HEK293T (cell line): ENCODE measurements around the gene TGFB2.

Experiments
- CTCF ChIA-PET: fragments of 350-600 bp; formaldehyde crosslinking; extraction: SDS; loops from one replicate; lab custom pipeline; 2021; ENCODE audit warnings: antibody characterized with exemption, inconsistent platforms; lab: Yijun Ruan, JAX
- POLR2A ChIA-PET: fragments of 350-600 bp; formaldehyde crosslinking; extraction: SDS; loops from one replicate; lab custom pipeline; 2020; ENCODE audit warnings: antibody characterized with exemption, inconsistent platforms; lab: Yijun Ruan, JAX
- DNase-seq: peaks from one replicate; pipeline ENCODE4 v3.0.0; 2012; ENCODE audit warnings: mixed read lengths; ENCODE audit errors: extremely low spot score
- ARNT ChIP-seq: fragments of 450-650 bp; IDR thresholded peaks from 2 replicates; pipeline ENCODE4 v1.6.1; 2017; ENCODE audit warnings: mild to moderate bottlenecking
- BHLHE40 ChIP-seq: fragments of 450-650 bp; IDR thresholded peaks from 2 replicates; pipeline ENCODE4 v1.6.1; 2016; ENCODE audit warnings: mild to moderate bottlenecking, moderate library complexity, borderline replicate concordance
- CTBP1 ChIP-seq: fragments of 450-650 bp; IDR thresholded peaks from 2 replicates; pipeline ENCODE4 v1.6.1; 2016; ENCODE audit warnings: borderline replicate concordance
- ELF4 ChIP-seq: fragments of 450-650 bp; IDR thresholded peaks from 2 replicates; pipeline ENCODE4 v1.6.1; 2017; ENCODE audit warnings: antibody characterized with exemption
- FOXA1 ChIP-seq: fragments of 450-650 bp; IDR thresholded peaks from 2 replicates; pipeline ENCODE4 v1.6.1; 2016; ENCODE audit warnings: mild to moderate bottlenecking
- FOXK2 ChIP-seq: fragments of 450-650 bp; IDR thresholded peaks from 2 replicates; pipeline ENCODE4 v1.6.1; 2016; ENCODE audit warnings: mild to moderate bottlenecking
- FOXM1 ChIP-seq: fragments of 450-650 bp; IDR thresholded peaks from 2 replicates; pipeline ENCODE4 v1.6.1; 2017; ENCODE audit warnings: mild to moderate bottlenecking, borderline replicate concordance
- HDGF ChIP-seq: fragments of 450-650 bp; IDR thresholded peaks from 2 replicates; pipeline ENCODE4 v1.6.1; 2017; ENCODE audit warnings: antibody characterized with exemption, borderline replicate concordance
- L3MBTL2 ChIP-seq: fragments of 450-650 bp; conservative IDR thresholded peaks from 2 replicates; pipeline ENCODE4 v1.6.1; 2016; ENCODE audit warnings: mild to moderate bottlenecking
- LEF1 ChIP-seq: fragments of 450-650 bp; IDR thresholded peaks from 2 replicates; pipeline ENCODE4 v1.6.1; 2017; ENCODE audit warnings: mild to moderate bottlenecking, borderline replicate concordance
- NFRKB ChIP-seq: fragments of 450-650 bp; IDR thresholded peaks from 2 replicates; pipeline ENCODE4 v1.6.1; 2016; ENCODE audit warnings: mild to moderate bottlenecking, moderate library complexity
- SP1 ChIP-seq: fragments of 450-650 bp; IDR thresholded peaks from 2 replicates; pipeline ENCODE4 v1.6.1; 2017
- SUZ12 ChIP-seq: fragments of 450-650 bp; IDR thresholded peaks from 2 replicates; pipeline ENCODE4 v1.6.1; 2016; ENCODE audit warnings: mild to moderate bottlenecking
- TARDBP ChIP-seq: fragments of 450-650 bp; IDR thresholded peaks from 2 replicates; pipeline ENCODE4 v1.6.1; 2016
- ZNF384 ChIP-seq: fragments of 450-650 bp; IDR thresholded peaks from 2 replicates; pipeline ENCODE4 v1.6.1; 2016
- TF ChIP-seq, protein P1 (sequence below): fragments of 450-650 bp; IDR thresholded peaks from 2 replicates; pipeline ENCODE4 v1.6.1; 2016

TGFB2 gene

DNA sequence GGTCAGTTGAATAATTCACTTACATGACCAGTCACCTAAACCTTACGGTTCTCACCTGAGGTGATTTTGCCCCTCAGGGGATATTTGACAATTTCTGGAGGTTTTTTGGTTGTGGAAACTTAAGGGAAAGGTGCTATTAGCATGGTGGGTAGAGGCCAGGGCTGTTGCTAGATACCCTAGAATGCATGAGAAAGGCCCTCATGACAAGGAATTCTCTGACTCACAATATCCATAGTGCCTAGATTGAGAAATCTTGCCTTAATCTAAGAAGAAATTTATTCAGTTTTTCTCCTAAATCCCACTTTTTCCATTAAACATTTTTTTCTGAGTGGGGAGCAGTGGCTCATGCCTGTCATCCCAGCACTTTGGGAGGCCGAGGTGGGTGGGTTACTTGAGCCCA, 119.7 kb downstream of the TGFB2 start:
- TF ChIP-seq CTBP1 (no peak), FOXA1 (no peak), ZNF384 (no peak), HDGF (no peak), LEF1 (no peak), FOXK2 (no peak), SP1 (no peak), NFRKB (no peak), SUZ12 (no peak), FOXM1 (no peak), BHLHE40 (no peak), TARDBP (no peak), ELF4 (no peak), L3MBTL2 (no peak), ARNT (no peak)
- TF ChIP-seq, protein P1, sequence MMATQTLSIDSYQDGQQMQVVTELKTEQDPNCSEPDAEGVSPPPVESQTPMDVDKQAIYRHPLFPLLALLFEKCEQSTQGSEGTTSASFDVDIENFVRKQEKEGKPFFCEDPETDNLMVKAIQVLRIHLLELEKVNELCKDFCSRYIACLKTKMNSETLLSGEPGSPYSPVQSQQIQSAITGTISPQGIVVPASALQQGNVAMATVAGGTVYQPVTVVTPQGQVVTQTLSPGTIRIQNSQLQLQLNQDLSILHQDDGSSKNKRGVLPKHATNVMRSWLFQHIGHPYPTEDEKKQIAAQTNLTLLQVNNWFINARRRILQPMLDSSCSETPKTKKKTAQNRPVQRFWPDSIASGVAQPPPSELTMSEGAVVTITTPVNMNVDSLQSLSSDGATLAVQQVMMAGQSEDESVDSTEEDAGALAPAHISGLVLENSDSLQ: no peak
- no peak for DNase-seq
- POLR2A ChIA-PET: no interaction called here
- CTCF ChIA-PET: no interaction called here

DNA sequence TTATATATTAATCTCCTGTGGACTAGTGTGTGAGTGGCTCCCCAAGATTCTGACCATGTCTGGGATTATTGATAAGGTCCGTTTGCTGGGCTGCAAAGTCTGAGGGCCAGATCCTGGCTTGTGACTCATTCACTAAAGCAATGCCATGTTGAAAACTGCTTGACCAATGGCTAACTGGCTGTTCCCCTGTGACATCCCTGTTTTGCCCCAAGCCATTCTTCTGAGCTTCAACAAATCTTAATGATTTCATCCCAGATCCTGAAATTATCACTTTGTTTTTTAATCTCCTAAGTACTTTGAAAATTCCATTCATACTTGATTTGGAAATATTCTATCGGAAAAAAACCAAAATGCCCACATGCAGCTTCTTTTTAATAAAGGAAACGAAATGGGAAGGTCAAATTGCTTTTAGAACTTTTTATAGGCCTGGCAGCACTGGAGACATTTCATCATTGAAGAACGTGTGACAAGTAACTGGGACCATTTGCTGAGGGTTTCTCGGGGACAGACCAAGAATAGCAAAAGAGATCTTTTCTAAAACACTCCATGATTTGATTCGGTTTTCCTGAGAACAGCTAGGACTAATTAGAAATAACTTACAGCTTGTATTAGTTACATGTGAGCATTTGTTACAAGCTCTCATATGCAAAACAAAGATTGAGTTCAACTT, 121.3 kb downstream of the TGFB2 start:
- POLR2A ChIA-PET: no interaction called here
- TF ChIP-seq HDGF (no peak), LEF1 (no peak), SUZ12 (no peak), ARNT (no peak), L3MBTL2 (no peak), CTBP1 (no peak), SP1 (no peak), ELF4 (no peak), FOXA1 (no peak), ZNF384 (no peak), FOXM1 (no peak), BHLHE40 (no peak), NFRKB (no peak), FOXK2 (no peak), TARDBP (no peak)
- TF ChIP-seq, protein P1: no peak

DNA sequence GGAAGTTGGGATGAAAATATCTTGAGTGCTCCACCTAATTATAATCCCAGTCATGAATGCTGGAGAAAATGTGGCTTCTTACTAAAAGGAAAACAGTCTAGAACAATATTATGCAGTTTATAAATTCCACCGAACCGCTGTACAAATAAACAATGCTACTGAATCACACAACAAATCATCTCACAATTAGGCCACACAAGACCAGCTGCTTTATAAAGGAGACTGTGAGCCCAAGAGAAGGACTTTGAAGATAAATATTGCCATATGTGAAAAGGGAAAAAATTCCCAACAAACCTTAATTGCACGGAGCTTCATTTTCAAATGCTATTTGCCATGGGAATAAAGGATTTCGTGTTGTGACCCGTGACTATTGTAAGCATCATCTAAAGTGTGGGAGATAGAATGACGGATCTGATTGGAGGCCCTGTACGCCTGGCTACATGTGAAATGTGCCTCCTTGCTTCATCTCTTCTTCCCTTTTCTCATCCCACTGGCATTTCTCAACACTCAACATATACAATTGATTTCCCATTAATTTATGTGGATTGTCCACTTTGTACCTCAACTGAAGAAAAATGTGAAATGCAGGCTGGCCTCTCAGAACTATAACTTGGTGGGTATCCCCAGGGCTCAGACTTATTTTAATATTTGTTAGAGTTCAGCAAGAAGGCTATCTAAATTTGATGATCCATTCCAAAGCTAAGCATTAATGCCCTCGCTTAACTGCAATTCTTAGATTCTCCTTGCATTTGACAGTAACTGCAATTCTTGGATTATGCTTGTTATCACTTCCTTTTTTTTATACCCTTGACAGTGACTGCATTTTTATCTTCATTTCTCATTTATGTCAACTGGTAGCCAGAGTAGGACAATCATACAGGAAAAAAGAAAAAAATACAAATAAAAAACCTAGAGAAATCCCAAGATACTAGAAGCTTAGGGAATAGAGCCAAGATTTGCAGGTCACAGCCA, 122.3 kb downstream of the TGFB2 start:
- ChIA-PET CTCF (interaction anchor here (0.7 kb wide), 1 partner anchor 173 kb away, joined by 3 read pairs; no protein-coding TSS in a partner anchor), POLR2A (no interaction called here)
- DNase-seq: no peak
- TF ChIP-seq FOXA1 (no peak), SP1 (no peak), L3MBTL2 (no peak), HDGF (no peak), LEF1 (no peak), ARNT (no peak), TARDBP (no peak), NFRKB (no peak), ZNF384 (no peak), SUZ12 (no peak), BHLHE40 (no peak)

More for the DNA sequence above, 121.3 kb downstream of the TGFB2 start:
- CTCF ChIA-PET: interaction anchor here (0.7 kb wide), 1 partner anchor 172 kb away, joined by 3 read pairs; no protein-coding TSS in a partner anchor
- no peak for DNase-seq

DNA sequence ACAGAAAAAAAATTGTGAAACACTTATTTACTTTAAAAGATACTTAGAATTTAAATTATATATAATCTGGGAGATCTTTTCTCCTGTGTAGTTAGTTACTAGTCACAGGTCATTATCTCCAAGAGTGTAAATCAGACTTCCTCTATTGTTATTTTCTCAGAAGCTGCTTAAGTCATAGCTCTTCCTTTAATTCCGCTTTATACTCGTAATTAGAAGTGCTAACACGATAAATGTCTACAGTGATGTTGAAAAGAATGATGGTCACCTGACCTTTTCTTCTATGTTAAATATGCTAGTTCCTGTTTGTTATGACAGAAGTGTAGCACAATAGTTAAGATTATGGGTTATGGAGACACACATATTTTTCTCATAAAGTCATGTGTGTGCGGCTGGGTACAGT, 123.6 kb downstream of the TGFB2 start:
- no peak for DNase-seq
- CTCF ChIA-PET: no interaction called here
- POLR2A ChIA-PET: no interaction called here
- TF ChIP-seq BHLHE40: no peak
- no peak for TF ChIP-seq TARDBP
- TF ChIP-seq FOXK2: no peak
- TF ChIP-seq SUZ12: no peak

DNA sequence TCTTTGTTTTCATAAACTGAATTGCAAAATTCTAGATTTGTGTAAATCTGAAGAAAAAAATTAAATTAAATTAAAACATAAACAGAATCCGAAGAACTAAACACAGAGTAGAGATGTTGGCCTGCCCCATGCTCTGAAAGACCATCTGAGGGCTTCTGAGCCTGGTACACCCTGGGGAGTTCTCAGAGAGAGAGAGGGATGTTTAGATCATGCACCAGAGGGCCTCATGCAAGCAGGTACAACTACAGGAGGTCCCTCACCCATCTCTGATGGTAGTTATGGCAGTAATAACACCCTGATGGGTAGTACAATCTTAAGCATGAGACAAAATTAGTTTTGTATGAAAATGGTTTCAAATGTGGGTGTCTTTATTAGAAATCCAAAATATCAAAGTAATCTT, 127.7 kb downstream of the TGFB2 start:
- TF ChIP-seq HDGF (no peak), FOXM1 (no peak), ARNT (no peak), FOXK2 (no peak), L3MBTL2 (no peak), FOXA1 (no peak), ELF4 (no peak), SUZ12 (no peak), BHLHE40 (no peak), TARDBP (no peak), NFRKB (no peak), LEF1 (no peak), CTBP1 (no peak)
- POLR2A ChIA-PET: no interaction called here
- no peak for DNase-seq
- CTCF ChIA-PET: no interaction called here

DNA sequence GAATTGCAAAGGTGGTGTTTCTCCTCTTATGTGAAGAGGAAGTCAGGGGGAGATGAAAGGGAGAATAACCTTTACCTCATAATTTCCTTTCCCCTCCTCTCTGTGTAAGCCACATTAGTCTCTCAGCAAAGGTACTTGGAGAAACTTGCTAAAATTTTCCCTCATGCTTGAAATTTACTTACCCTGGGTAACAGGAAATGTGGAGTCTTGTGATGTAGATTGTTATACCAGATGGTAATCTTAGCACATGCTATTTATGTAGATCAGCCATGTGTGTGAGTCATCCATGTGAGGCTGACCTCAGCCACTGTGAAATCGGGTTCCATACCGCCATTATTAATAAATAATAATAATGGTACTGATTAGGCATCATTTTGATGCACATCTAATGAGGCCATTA, 128.4 kb downstream of the TGFB2 start:
- DNase-seq: no peak
- TF ChIP-seq LEF1 (no peak), ELF4 (no peak), FOXM1 (no peak), TARDBP (no peak), HDGF (no peak), ARNT (no peak), FOXK2 (no peak), CTBP1 (no peak), FOXA1 (no peak), L3MBTL2 (no peak), BHLHE40 (no peak), SP1 (no peak), NFRKB (no peak), ZNF384 (no peak), SUZ12 (no peak)
- TF ChIP-seq, protein P1: no peak
- ChIA-PET CTCF (no interaction called here), POLR2A (no interaction called here)
